ENCODE data around the gene FIS1.

FIS1 gene

DNA sequence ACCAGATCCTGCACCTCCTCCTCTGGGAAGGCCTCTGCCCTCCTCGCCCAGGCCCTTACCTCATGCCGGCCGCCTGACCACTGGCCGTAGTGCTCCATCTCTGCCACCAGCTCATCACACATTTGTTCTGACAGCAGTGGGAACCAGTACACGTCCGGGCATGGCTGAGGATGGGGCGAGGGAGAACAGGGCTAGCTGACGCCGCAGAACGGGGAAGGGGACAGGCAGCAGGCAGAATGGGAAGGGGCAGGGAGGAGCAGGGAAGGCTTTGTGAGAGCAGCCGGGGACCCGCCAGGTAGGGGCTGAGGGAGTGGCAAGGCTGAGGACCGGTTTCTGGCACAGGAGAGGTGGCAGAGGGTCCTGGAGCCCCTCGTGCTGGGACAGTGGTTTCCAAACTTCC lies 36.1 kb downstream of the FIS1 start (continued):
- TF ChIP-seq, protein P1, sequence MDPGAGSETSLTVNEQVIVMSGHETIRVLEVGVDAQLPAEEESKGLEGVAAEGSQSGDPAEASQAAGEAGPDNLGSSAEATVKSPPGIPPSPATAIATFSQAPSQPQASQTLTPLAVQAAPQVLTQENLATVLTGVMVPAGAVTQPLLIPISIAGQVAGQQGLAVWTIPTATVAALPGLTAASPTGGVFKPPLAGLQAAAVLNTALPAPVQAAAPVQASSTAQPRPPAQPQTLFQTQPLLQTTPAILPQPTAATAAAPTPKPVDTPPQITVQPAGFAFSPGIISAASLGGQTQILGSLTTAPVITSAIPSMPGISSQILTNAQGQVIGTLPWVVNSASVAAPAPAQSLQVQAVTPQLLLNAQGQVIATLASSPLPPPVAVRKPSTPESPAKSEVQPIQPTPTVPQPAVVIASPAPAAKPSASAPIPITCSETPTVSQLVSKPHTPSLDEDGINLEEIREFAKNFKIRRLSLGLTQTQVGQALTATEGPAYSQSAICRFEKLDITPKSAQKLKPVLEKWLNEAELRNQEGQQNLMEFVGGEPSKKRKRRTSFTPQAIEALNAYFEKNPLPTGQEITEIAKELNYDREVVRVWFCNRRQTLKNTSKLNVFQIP (CRISPR knock-in tag; IDR thresholded peaks at IDR 0.05; ENCODE audit: borderline replicate concordance, low read depth) = no peak
- TF ChIP-seq ZNF70 (CRISPR knock-in tag; IDR thresholded peaks at IDR 0.05) = no peak
- no peak for TF ChIP-seq OSR1 (CRISPR knock-in tag; IDR thresholded peaks at IDR 0.05)

DNA sequence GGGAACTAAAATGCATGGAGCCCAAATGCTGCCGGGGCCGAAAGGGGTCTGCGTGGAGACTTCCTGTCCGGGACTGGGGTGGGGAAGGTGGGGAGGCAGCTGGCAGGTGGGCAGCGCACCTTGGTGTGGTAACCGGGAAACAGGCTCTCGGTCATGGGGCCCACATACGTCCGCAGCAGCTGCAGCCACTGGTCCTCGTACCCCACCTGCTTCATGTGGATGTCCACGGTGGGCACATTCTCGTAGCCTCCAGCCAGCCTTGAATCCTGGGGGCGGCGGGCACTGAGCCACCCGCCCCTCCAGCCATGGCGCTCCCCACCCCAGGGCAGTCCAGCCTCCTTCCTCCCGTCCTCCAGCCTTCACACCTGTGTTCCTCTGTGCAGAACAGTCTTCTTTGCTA lies 37.4 kb downstream of the FIS1 start:
- TF ChIP-seq CSDC2 (CRISPR knock-in tag; IDR thresholded peaks at IDR 0.05) (no peak), BACH2 (CRISPR knock-in tag; IDR thresholded peaks at IDR 0.05; ENCODE audit: borderline replicate concordance) (no peak), ZNF70 (CRISPR knock-in tag; IDR thresholded peaks at IDR 0.05) (no peak), ZNF565 (CRISPR knock-in tag; conservative IDR thresholded peaks at IDR 0.05; ENCODE audit: low read depth) (no peak), ISL1 (CRISPR knock-in tag; IDR thresholded peaks at IDR 0.05) (no peak), OSR1 (CRISPR knock-in tag; IDR thresholded peaks at IDR 0.05) (no peak), ZC3H10 (CRISPR knock-in tag; IDR thresholded peaks at IDR 0.05) (no peak), GLIS3 (CRISPR knock-in tag; IDR thresholded peaks at IDR 0.05) (no peak), ZFP30 (CRISPR knock-in tag; IDR thresholded peaks at IDR 0.05) (no peak), ARNTL (CRISPR knock-in tag; IDR thresholded peaks at IDR 0.05; ENCODE audit: borderline replicate concordance, low read depth) (no peak)
- TF ChIP-seq, protein P2, sequence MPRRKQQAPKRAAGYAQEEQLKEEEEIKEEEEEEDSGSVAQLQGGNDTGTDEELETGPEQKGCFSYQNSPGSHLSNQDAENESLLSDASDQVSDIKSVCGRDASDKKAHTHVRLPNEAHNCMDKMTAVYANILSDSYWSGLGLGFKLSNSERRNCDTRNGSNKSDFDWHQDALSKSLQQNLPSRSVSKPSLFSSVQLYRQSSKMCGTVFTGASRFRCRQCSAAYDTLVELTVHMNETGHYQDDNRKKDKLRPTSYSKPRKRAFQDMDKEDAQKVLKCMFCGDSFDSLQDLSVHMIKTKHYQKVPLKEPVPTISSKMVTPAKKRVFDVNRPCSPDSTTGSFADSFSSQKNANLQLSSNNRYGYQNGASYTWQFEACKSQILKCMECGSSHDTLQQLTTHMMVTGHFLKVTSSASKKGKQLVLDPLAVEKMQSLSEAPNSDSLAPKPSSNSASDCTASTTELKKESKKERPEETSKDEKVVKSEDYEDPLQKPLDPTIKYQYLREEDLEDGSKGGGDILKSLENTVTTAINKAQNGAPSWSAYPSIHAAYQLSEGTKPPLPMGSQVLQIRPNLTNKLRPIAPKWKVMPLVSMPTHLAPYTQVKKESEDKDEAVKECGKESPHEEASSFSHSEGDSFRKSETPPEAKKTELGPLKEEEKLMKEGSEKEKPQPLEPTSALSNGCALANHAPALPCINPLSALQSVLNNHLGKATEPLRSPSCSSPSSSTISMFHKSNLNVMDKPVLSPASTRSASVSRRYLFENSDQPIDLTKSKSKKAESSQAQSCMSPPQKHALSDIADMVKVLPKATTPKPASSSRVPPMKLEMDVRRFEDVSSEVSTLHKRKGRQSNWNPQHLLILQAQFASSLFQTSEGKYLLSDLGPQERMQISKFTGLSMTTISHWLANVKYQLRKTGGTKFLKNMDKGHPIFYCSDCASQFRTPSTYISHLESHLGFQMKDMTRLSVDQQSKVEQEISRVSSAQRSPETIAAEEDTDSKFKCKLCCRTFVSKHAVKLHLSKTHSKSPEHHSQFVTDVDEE (CRISPR knock-in tag; IDR thresholded peaks at IDR 0.05) = no peak
- TF ChIP-seq, protein P3, sequence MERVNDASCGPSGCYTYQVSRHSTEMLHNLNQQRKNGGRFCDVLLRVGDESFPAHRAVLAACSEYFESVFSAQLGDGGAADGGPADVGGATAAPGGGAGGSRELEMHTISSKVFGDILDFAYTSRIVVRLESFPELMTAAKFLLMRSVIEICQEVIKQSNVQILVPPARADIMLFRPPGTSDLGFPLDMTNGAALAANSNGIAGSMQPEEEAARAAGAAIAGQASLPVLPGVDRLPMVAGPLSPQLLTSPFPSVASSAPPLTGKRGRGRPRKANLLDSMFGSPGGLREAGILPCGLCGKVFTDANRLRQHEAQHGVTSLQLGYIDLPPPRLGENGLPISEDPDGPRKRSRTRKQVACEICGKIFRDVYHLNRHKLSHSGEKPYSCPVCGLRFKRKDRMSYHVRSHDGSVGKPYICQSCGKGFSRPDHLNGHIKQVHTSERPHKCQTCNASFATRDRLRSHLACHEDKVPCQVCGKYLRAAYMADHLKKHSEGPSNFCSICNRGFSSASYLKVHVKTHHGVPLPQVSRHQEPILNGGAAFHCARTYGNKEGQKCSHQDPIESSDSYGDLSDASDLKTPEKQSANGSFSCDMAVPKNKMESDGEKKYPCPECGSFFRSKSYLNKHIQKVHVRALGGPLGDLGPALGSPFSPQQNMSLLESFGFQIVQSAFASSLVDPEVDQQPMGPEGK (CRISPR knock-in tag; IDR thresholded peaks at IDR 0.05; ENCODE audit: borderline replicate concordance) = no peak
- ATAC-seq = no peak

DNA sequence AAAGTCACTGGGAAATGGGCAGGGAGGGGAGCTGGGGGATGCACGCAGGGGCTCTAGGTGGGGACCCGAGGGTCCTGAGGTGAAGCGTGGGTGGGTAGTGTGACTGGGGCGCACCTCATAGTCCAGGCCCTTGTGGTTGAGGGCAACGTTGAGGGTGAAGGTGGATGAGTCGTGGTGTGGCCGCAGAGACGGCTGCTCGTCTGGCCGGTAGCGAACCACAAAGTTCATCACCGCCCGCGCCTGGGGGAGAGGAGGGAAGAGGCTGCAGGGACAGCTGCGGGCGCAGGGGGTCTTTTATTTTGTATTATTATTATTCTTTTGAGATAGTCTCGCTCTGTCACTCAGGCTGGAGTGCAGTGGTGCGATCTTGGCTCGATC lies 38.2 kb downstream of the FIS1 start:
- no peak for ATAC-seq
- TF ChIP-seq GLIS3 (CRISPR knock-in tag; IDR thresholded peaks at IDR 0.05) (no peak), ESRRG (CRISPR knock-in tag; IDR thresholded peaks at IDR 0.05) (no peak), TOX (CRISPR knock-in tag; IDR thresholded peaks at IDR 0.05; ENCODE audit: borderline replicate concordance) (no peak), BACH2 (CRISPR knock-in tag; IDR thresholded peaks at IDR 0.05; ENCODE audit: borderline replicate concordance) (no peak), SNAI2 (CRISPR knock-in tag; IDR thresholded peaks at IDR 0.05) (no peak), ZNF565 (CRISPR knock-in tag; conservative IDR thresholded peaks at IDR 0.05; ENCODE audit: low read depth) (no peak), CSDC2 (CRISPR knock-in tag; IDR thresholded peaks at IDR 0.05) (no peak), ZNF8 (CRISPR knock-in tag; IDR thresholded peaks at IDR 0.05) (no peak), OSR1 (CRISPR knock-in tag; IDR thresholded peaks at IDR 0.05) (no peak), ZFP30 (CRISPR knock-in tag; IDR thresholded peaks at IDR 0.05) (no peak), ZC3H10 (CRISPR knock-in tag; IDR thresholded peaks at IDR 0.05) (no peak)
- TF ChIP-seq, protein P4, sequence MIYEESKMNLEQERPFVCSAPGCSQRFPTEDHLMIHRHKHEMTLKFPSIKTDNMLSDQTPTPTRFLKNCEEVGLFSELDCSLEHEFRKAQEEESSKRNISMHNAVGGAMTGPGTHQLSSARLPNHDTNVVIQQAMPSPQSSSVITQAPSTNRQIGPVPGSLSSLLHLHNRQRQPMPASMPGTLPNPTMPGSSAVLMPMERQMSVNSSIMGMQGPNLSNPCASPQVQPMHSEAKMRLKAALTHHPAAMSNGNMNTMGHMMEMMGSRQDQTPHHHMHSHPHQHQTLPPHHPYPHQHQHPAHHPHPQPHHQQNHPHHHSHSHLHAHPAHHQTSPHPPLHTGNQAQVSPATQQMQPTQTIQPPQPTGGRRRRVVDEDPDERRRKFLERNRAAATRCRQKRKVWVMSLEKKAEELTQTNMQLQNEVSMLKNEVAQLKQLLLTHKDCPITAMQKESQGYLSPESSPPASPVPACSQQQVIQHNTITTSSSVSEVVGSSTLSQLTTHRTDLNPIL (CRISPR knock-in tag; IDR thresholded peaks at IDR 0.05; ENCODE audit: low read depth) = no peak
- TF ChIP-seq, protein P1 (CRISPR knock-in tag; IDR thresholded peaks at IDR 0.05; ENCODE audit: borderline replicate concordance, low read depth) = no peak
